Measurements from ENCODE around the gene CYREN. TPM values are rescaled to one million over a fixed set of nuclear protein-coding genes. Genes with fewer than 3 reads are reported as not detected.

CYREN gene
- total and polyA plus RNA-seq, 2 of the 13 experiments (the other 11 are each of a cell fraction or from before 2014, with no cell fraction given): 20.7 to 60.7 TPM

DNA sequence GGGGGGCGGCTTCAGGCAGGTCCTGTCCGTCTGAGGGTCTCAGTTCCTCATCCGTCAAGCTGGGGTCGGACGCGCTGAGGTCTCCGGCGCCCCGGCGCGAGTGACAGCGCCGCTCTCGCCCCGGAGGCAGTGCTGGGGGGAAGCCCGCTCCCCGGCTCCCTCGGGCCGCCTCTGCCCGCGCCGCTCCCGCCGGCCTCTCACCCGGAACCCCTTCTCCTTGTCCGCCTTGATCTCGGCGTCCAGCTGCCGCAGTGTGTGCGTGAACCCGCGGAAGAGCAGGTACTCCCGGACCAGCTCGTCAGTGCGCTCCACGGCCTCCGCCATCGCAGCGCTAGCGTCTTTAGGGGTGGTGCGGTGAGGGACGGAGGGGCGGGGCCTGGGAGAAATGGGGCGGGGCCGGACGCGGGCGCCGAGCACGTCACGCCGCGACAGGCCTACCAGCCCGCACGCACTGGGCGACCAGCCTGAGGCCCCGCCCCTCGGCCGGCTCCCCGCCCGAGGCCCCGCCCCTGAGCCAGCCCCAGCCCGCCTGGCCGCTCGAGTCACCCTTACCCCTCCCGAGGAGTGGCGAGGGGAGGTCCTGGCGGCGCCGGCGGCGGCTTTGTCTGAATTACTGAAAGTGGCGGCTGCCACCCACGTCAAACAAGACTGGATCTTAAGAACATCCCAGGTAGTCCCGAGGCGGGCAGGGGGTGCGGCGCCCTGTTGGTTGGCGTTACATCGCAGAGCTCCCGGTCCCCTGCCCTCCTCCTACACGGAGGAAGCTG lies 40.9 kb upstream of the CYREN start, which contains the start of gene WDR91 (continued):
- TF ChIP-seq EEA1 (CRISPR knock-in tag; IDR thresholded peaks at IDR 0.05; ENCODE audit: borderline replicate concordance): 0 out of 2 replicates have a peak, but pooled peaks have one; percentile 64
- TF ChIP-seq HNRNPLL (IDR thresholded peaks at IDR 0.05; ENCODE audit: low read depth, low read length, poor library complexity, severe bottlenecking): peak; percentile 87
- TF ChIP-seq HDAC1 (CRISPR knock-in tag; IDR thresholded peaks at IDR 0.05): peak; percentile 30; the same call in 1 of the 2 replicates
- TF ChIP-seq, protein P1, sequence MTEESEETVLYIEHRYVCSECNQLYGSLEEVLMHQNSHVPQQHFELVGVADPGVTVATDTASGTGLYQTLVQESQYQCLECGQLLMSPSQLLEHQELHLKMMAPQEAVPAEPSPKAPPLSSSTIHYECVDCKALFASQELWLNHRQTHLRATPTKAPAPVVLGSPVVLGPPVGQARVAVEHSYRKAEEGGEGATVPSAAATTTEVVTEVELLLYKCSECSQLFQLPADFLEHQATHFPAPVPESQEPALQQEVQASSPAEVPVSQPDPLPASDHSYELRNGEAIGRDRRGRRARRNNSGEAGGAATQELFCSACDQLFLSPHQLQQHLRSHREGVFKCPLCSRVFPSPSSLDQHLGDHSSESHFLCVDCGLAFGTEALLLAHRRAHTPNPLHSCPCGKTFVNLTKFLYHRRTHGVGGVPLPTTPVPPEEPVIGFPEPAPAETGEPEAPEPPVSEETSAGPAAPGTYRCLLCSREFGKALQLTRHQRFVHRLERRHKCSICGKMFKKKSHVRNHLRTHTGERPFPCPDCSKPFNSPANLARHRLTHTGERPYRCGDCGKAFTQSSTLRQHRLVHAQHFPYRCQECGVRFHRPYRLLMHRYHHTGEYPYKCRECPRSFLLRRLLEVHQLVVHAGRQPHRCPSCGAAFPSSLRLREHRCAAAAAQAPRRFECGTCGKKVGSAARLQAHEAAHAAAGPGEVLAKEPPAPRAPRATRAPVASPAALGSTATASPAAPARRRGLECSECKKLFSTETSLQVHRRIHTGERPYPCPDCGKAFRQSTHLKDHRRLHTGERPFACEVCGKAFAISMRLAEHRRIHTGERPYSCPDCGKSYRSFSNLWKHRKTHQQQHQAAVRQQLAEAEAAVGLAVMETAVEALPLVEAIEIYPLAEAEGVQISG (CRISPR knock-in tag; IDR thresholded peaks at IDR 0.05): peak; percentile 24; the same call in 1 of the 2 replicates
- TF ChIP-seq MED13 (CRISPR knock-in tag; IDR thresholded peaks at IDR 0.05): no peak
- TF ChIP-seq, protein P2, sequence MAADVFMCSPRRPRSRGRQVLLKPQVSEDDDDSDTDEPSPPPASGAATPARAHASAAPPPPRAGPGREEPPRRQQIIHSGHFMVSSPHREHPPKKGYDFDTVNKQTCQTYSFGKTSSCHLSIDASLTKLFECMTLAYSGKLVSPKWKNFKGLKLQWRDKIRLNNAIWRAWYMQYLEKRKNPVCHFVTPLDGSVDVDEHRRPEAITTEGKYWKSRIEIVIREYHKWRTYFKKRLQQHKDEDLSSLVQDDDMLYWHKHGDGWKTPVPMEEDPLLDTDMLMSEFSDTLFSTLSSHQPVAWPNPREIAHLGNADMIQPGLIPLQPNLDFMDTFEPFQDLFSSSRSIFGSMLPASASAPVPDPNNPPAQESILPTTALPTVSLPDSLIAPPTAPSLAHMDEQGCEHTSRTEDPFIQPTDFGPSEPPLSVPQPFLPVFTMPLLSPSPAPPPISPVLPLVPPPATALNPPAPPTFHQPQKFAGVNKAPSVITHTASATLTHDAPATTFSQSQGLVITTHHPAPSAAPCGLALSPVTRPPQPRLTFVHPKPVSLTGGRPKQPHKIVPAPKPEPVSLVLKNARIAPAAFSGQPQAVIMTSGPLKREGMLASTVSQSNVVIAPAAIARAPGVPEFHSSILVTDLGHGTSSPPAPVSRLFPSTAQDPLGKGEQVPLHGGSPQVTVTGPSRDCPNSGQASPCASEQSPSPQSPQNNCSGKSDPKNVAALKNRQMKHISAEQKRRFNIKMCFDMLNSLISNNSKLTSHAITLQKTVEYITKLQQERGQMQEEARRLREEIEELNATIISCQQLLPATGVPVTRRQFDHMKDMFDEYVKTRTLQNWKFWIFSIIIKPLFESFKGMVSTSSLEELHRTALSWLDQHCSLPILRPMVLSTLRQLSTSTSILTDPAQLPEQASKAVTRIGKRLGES (CRISPR knock-in tag; IDR thresholded peaks at IDR 0.05; ENCODE audit: borderline replicate concordance): no peak
- TF ChIP-seq MYC (CRISPR knock-in tag; IDR thresholded peaks at IDR 0.05; ENCODE audit: borderline replicate concordance): no peak; the same call in 1 of the 2 replicates
- TF ChIP-seq ZBTB26 (CRISPR knock-in tag; IDR thresholded peaks at IDR 0.05; ENCODE audit: borderline replicate concordance): peak; percentile 8; the same call in 1 of the 2 replicates
- TF ChIP-seq SP4 (CRISPR knock-in tag; IDR thresholded peaks at IDR 0.05): peak; percentile 72
- TF ChIP-seq ZNF263 (CRISPR knock-in tag; IDR thresholded peaks at IDR 0.05): no peak
- TF ChIP-seq PHF8 (CRISPR knock-in tag; IDR thresholded peaks at IDR 0.05): peak; percentile 83
- no peak for TF ChIP-seq ZNF850 (CRISPR knock-in tag; conservative IDR thresholded peaks at IDR 0.05)
- TF ChIP-seq, protein P3, sequence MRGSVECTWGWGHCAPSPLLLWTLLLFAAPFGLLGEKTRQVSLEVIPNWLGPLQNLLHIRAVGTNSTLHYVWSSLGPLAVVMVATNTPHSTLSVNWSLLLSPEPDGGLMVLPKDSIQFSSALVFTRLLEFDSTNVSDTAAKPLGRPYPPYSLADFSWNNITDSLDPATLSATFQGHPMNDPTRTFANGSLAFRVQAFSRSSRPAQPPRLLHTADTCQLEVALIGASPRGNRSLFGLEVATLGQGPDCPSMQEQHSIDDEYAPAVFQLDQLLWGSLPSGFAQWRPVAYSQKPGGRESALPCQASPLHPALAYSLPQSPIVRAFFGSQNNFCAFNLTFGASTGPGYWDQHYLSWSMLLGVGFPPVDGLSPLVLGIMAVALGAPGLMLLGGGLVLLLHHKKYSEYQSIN (CRISPR knock-in tag; IDR thresholded peaks at IDR 0.05; ENCODE audit: borderline replicate concordance): no peak
- no peak for TF ChIP-seq MBD4 (IDR thresholded peaks at IDR 0.05; ENCODE audit: borderline replicate concordance, low read length)
- 0 out of 2 replicates have a peak, but pooled peaks have one; percentile 52 for TF ChIP-seq ZNF225 (CRISPR knock-in tag; IDR thresholded peaks at IDR 0.05)
- no peak for TF ChIP-seq GABPA (IDR thresholded peaks at IDR 0.05; ENCODE audit: low read depth, low read length)
- TF ChIP-seq GABPA (CRISPR knock-in tag; IDR thresholded peaks at IDR 0.05; ENCODE audit: low read depth): no peak
- peak; percentile 87 for TF ChIP-seq POLR2AphosphoS5 (IDR thresholded peaks at IDR 0.05; ENCODE audit: low read depth, low read length)
- TF ChIP-seq ARNT2 (CRISPR knock-in tag; IDR thresholded peaks at IDR 0.05; ENCODE audit: low read depth): peak; percentile 22; the same call in 1 of the 2 replicates
